ENCODE data around the gene TSHZ1.

TSHZ1 gene, protein sequence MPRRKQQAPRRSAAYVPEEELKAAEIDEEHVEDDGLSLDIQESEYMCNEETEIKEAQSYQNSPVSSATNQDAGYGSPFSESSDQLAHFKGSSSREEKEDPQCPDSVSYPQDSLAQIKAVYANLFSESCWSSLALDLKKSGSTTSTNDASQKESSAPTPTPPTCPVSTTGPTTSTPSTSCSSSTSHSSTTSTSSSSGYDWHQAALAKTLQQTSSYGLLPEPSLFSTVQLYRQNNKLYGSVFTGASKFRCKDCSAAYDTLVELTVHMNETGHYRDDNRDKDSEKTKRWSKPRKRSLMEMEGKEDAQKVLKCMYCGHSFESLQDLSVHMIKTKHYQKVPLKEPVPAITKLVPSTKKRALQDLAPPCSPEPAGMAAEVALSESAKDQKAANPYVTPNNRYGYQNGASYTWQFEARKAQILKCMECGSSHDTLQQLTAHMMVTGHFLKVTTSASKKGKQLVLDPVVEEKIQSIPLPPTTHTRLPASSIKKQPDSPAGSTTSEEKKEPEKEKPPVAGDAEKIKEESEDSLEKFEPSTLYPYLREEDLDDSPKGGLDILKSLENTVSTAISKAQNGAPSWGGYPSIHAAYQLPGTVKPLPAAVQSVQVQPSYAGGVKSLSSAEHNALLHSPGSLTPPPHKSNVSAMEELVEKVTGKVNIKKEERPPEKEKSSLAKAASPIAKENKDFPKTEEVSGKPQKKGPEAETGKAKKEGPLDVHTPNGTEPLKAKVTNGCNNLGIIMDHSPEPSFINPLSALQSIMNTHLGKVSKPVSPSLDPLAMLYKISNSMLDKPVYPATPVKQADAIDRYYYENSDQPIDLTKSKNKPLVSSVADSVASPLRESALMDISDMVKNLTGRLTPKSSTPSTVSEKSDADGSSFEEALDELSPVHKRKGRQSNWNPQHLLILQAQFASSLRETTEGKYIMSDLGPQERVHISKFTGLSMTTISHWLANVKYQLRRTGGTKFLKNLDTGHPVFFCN (N-terminal part only)

GRCh38 chr18:75210274-75211001 lies at the start of gene TSHZ1:
TSHZ1 (plus strand) TSS chr18:75210797; CDS start chr18:75211877, 1,080 bp downstream.
- no peak for DNase-seq (ENCODE audit: low read depth in 2 of 2)

GRCh38 chr18:75161256-75162028 lies 49.2 kb upstream of the TSHZ1 start:
- DNase-seq (ENCODE audit: low read depth in 2 of 2): no peak

DNA sequence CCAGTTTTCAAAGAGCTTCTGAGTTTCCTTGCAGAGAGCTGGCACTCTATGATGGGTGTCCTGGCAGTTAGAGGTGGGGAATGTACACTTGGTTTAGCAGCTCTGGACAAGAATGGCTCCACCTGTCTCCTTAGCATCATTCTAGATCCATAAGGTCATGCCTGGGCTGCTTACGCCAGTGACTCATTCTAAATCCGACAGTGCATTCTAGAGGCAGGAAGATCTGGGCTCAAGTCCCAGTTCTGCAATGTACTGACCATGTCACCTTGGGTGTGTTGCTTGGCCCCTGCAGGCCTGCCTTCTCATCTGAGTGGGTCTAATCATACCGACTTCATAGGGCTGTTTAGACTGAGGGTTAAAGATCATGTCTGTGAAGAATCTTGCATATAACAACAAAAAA lies 48.1 kb upstream of the TSHZ1 start:
- no peak for DNase-seq (ENCODE audit: low read depth in 2 of 2)

DNA sequence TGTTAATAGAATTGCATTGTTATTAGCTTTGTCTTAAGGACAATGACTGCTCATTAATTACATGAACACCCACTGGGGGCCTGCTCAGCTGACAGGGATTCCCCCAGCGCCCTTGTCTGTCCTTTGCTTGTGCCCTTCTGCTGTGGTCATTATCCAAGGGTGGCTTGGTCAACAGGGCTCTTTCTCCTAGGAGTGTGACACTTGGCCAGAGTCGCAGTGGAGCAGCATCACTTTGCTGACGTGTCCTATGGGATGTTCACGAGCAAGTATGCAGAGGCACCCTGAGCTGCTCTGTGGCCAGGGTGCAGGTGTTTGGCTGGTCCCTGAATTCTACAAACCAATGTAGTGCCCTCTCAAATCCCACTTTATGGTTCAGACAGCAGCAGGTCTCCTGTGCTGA lies 47.6 kb upstream of the TSHZ1 start:
- DNase-seq (ENCODE audit: low read depth in 2 of 2): no peak

GRCh38 chr18:75163736-75164135 lies 46.9 kb upstream of the TSHZ1 start:
- DNase-seq (ENCODE audit: low read depth in 2 of 2): no peak

- no peak for DNase-seq (ENCODE audit: low read depth in 2 of 2)
Measured at GRCh38 chr18:75164479-75164878, 46.1 kb upstream of the TSHZ1 start.

DNA sequence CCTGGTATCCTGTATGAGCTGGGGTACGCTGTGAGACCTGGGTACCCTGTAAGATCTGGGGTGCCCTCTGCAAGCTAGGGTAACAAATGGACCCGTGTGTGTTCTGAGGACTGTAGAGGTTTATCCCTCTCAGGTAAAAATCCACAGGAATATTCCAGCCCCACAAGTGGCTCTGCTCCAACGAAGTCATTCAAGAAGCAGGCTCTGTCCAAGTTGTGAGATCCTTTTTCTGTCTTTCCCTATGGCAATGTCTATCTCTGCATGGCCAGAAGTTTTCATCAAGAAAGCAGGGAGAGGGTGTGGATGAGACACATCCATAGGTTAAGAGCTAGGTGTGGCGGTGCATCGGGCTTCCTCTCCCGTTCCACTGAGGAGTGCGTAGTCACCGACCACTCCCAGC lies 44.7 kb upstream of the TSHZ1 start:
- DNase-seq (ENCODE audit: low read depth in 2 of 2): no peak

- DNase-seq (ENCODE audit: low read depth in 2 of 2): no peak
Measured at GRCh38 chr18:75167137-75167536, 43.5 kb upstream of the TSHZ1 start.

- DNase-seq (ENCODE audit: low read depth in 2 of 2): no peak
Measured at GRCh38 chr18:75167759-75168618, 42.6 kb upstream of the TSHZ1 start.

DNA sequence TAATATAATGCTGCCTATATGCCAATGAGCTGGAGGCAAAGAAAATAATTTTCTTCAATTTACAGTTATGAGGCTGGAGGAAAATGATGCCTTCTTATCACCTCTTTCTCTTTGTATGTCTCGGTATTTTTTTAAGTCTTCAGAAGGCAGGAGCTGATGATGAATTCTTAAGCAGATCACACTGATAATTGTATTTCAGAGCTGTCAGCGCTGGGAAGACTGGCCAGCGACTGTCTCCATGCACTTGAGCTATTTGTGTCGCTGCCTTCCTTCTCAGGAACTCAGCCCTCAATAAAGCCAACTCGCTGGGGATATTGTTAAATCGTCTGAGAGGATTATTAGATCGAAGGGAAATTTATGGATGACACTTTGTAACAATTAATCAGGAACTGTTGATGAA lies 42.0 kb upstream of the TSHZ1 start:
- DNase-seq (ENCODE audit: low read depth in 2 of 2): no peak

GRCh38 chr18:75169411-75169810 lies 41.2 kb upstream of the TSHZ1 start:
- no peak for DNase-seq (ENCODE audit: low read depth in 2 of 2)

GRCh38 chr18:75170022-75170789 lies 40.4 kb upstream of the TSHZ1 start:
- no peak for DNase-seq (ENCODE audit: low read depth in 2 of 2)

GRCh38 chr18:75170916-75171315 lies 39.7 kb upstream of the TSHZ1 start:
- no peak for DNase-seq (ENCODE audit: low read depth in 2 of 2)

DNA sequence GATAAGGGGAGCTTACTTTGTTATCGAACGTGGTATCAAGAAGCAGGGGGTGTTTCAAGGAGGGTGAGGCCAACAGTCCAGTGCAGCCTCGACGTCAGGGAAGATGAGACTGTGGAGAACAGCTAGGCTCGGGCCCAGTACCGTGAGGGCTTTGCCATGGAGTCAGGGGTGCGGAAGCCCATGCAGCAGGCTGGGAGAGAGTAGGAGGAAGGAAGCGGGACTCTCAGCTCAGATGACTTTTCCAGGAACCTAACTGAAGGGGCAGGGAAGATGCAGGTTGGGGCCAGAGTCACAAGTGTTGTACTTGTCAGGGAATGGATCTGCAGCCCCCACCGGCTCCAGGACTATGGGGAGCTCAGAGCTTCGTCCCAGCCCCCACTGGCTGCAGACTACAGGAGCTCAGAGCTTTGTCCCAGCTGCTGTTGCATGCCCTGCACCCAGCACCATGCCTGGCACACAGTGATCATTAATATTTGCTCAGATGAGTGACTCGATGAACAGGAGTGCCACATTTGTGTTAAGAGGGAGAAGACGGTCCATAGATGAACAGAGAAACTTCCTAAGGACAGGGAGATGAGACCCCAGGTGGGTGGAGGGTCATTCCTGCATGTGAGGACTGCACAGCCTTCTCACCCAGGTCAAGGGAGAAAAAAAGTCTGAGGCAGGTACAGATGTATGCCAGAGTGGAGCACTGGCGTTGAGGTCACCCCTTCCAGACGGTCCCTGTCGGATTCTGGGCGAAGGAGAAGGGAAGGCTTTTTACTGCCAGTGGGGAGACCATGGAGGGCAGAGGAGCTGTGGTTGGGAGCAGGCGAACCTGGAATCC lies 38.1 kb upstream of the TSHZ1 start:
- DNase-seq (ENCODE audit: low read depth in 2 of 2): no peak

GRCh38 chr18:75173125-75173432 lies 37.5 kb upstream of the TSHZ1 start:
- DNase-seq (ENCODE audit: low read depth in 2 of 2): no peak

GRCh38 chr18:75173738-75174137 lies 36.9 kb upstream of the TSHZ1 start:
- DNase-seq (ENCODE audit: low read depth in 2 of 2): no peak

DNA sequence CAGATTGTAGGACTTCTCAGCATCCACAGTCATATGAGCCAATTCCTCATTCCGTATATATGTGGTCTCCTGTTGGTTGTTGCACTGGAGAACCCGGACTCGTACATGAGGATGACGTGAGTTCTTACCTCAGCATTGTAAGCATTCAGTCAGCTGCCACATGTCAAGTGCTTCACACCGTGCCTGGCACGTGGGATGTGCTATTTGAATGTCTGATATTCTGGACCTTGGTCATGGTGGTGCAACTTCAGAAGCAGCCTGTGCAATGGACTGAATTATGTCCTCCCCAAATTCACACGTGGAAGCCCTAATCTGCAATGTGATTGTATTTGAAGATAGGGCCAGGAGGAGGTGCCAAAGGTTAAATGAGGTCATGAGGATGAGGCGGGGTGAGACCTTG lies 33.7 kb upstream of the TSHZ1 start:
- DNase-seq (ENCODE audit: low read depth in 2 of 2): no peak

GRCh38 chr18:75178376-75178775 lies 32.2 kb upstream of the TSHZ1 start:
- DNase-seq (ENCODE audit: low read depth in 2 of 2): no peak

All from stimulated activated CD4-positive, alpha-beta T cell treated with anti-CD3 and anti-CD28 coated beads, Interleukin-1b, Interleukin-23, amount 100 ng/mL, for 1 hour (primary cell).